GM10248 (cell line): Measurements from ENCODE around the gene C1QL4.

ENCODE experiments used
- CTCF ChIA-PET: fragments of 300-600 bp; sonication (Branson Sonifier 250); formaldehyde crosslinking; extraction: SDS; loops from one replicate; lab custom pipeline; 2021; ENCODE audit warnings: antibody characterized with exemption; lab: Yijun Ruan, JAX
- POLR2A ChIA-PET: fragments of 350-650 bp; sonication (Branson Sonifier 250); formaldehyde crosslinking; extraction: SDS; loops from one replicate; lab custom pipeline; 2020; ENCODE audit warnings: antibody characterized with exemption; lab: Yijun Ruan, JAX
- DNase-seq: peaks from one replicate; pipeline ENCODE4 v3.0.0; 2012; ENCODE audit errors: extremely low spot score
- CTCF ChIP-seq: IDR thresholded peaks from 2 replicates; pipeline ENCODE4 v1.5.1; 2012; ENCODE audit warnings: mild to moderate bottlenecking, low read depth; ENCODE audit errors: extremely low read depth, missing control alignments, control extremely low read depth

The C1QL4 gene

GRCh38 chr12:49332441-49332861 lies 4.5 kb downstream of the C1QL4 start:
- ChIA-PET POLR2A (interaction anchor here (0.8 kb wide), 1 partner anchor 10 kb away, joined by 3 read pairs; no protein-coding TSS in a partner anchor), CTCF (interaction anchor here (1.0 to 7.3 kb wide), 13 partner anchors 9 to 248 kb away, joined by 3 to 109 read pairs (median 13); partner anchors contain the start of genes DNAJC22, PRPH and TROAP)

GRCh38 chr12:49331380-49332222 lies 5.4 kb downstream of the C1QL4 start:
- CTCF ChIA-PET: interaction anchor here (0.7 to 7.3 kb wide), 22 partner anchors 8 to 249 kb away, joined by 3 to 109 read pairs (median 5); partner anchors contain the start of genes DNAJC22, PRPH, SPATS2 and TROAP
- DNase-seq: peak; percentile 16
- POLR2A ChIA-PET: interaction anchor here (0.8 to 1.2 kb wide), 2 partner anchors 8 to 11 kb away, joined by 3 to 4 read pairs; partner anchors contain the start of gene TROAP
- TF ChIP-seq CTCF: peak; percentile 70

More at GRCh38 chr12:49332441-49332861, 4.5 kb downstream of the C1QL4 start:
- DNase-seq: no peak
- no peak for TF ChIP-seq CTCF

GRCh38 chr12:49330631-49331379 lies 6.2 kb downstream of the C1QL4 start:
- POLR2A ChIA-PET: interaction anchor here (1.2 kb wide), 1 partner anchor 8 kb away, joined by 4 read pairs; the partner anchor contains the start of gene TROAP
- no peak for DNase-seq
- CTCF ChIA-PET: interaction anchor here (0.7 to 7.3 kb wide), 20 partner anchors 8 to 250 kb away, joined by 3 to 109 read pairs (median 6); partner anchors contain the start of genes DNAJC22, PRPH, SPATS2 and TROAP
- no peak for TF ChIP-seq CTCF

GRCh38 chr12:49330032-49330619 lies 6.9 kb downstream of the C1QL4 start:
- ChIA-PET CTCF (interaction anchor here (1.5 to 7.3 kb wide), 5 partner anchors 12 to 45 kb away, joined by 5 to 109 read pairs (median 57); partner anchors contain the start of genes DNAJC22 and PRPH), POLR2A (no interaction called here)
- no peak for TF ChIP-seq CTCF
- DNase-seq: no peak

GRCh38 chr12:49328816-49329215 lies 8.2 kb downstream of the C1QL4 start:
- CTCF ChIA-PET: interaction anchor here (1.5 to 7.3 kb wide), 4 partner anchors 14 to 33 kb away, joined by 5 to 109 read pairs (median 72); partner anchors contain the start of genes DNAJC22 and PRPH
- no peak for TF ChIP-seq CTCF
- no peak for DNase-seq

More at GRCh38 chr12:49328816-49329215, 8.2 kb downstream of the C1QL4 start:
- POLR2A ChIA-PET: no interaction called here
